T-helper 17 cell (primary cell): ENCODE data around the gene STPG2. TPM values are rescaled to one million over a fixed set of nuclear protein-coding genes. Genes with fewer than 3 reads are reported as not detected.

ENCODE experiments used
- ATAC-seq: fragments of 150-1000 bp; cut with Tn5 transposase; 2 replicates; pipeline ENCODE4 v1.10.0; 2021; ENCODE audit warnings: mild to moderate bottlenecking, moderate library complexity
- DNase-seq, 3 donors: peaks; one replicate each; pipeline versions ENCODE4 v3.0.0 to v3.0.0-alpha.2; 2020 to 2021
- H3K9me3 ChIP-seq: one replicate; pipeline ENCODE4 v1.7.0; 2013; ENCODE audit warnings: low read length, mild to moderate bottlenecking; ENCODE audit not compliant: control insufficient read depth, poor library complexity, severe bottlenecking
- H3K27ac Mint-ChIP-seq: one replicate; pipeline ENCODE4 v1.8.0; 2022; ENCODE audit warnings: mild to moderate bottlenecking, moderate library complexity, mixed read lengths
- H3K27me3 Mint-ChIP-seq: one replicate; pipeline ENCODE4 v1.8.0; 2022; ENCODE audit warnings: mixed read lengths
- H3K36me3 Mint-ChIP-seq: one replicate; pipeline ENCODE4 v1.8.0; 2022; ENCODE audit warnings: low read depth, mixed read lengths
- H3K4me1 Mint-ChIP-seq: one replicate; pipeline ENCODE4 v1.8.0; 2022; ENCODE audit warnings: mild to moderate bottlenecking, mixed read lengths
- H3K4me3 Mint-ChIP-seq: one replicate; pipeline ENCODE4 v1.8.0; 2022; ENCODE audit warnings: mild to moderate bottlenecking, moderate library complexity, mixed read lengths
- total RNA-seq, 4 donors: library from RNA in 2 of 4; stranded (reverse) in 2 of 4; gene quantifications; one replicate each; pipeline ENCODE4 v1.2.3 and lab custom pipeline; 2022 to 2026

Gene STPG2
- total RNA-seq, 2 donors from 2014 or later: 0.17 to 0.21 TPM

DNA sequence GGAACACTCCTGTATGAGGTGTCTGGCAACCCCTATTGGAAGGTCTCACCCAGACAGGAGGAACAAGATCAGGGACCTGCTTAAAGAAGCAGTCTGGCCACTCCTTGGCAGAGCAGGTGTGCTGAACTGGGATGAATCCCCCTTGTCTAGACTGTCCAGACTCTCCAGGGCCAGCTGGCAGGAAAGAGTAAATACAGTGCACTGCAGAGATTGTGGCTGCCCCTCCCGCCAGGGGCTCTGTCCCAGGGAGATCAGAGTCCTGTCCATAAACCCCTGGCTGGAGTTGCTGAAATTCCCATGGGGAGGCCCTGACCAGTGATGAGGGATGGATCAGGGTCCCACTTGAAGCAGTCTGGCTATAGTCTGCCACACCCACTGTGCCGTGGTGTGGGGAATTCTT lies 17.7 kb downstream of the STPG2 start:
- Mint-ChIP-seq H3K36me3 (peaks cover 4% of the 10 kb centered on the region), H3K27ac (no peak overlapping the region), H3K27me3 (no peaks in the 10 kb centered on the region), H3K4me1 (no peaks in the 10 kb centered on the region), H3K4me3 (no peak overlapping the region)
- DNase-seq (no peak), ATAC-seq (no peak)
- no peaks in the 10 kb centered on the region for H3K9me3 ChIP-seq

DNA sequence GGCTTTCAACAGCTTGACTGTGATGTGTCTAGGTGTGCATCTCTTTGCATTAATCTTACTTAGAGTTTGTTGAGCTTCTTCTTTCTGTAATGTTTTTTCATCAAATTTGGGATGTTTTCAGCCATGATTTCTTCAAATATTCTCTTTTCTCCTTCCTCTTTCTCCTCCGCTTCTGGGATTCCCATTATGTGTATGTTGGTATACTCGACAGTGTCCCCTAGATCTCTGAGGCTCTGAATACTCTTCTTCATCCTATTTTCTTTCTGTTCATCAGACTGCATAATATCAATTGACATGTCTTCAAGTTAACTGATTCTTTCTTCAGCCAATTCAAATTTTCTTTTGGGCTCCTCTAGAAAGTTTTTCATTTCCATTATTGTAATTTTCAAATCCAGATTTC lies 25.9 kb downstream of the STPG2 start:
- H3K4me1 Mint-ChIP-seq: no peaks in the 10 kb centered on the region
- no peak overlapping the region for H3K27ac Mint-ChIP-seq
- no peak for DNase-seq
- peaks cover 8% of the 10 kb centered on the region for H3K27me3 Mint-ChIP-seq
- no peak overlapping the region for H3K4me3 Mint-ChIP-seq
- ATAC-seq: no peak
- no peaks in the 10 kb centered on the region for H3K36me3 Mint-ChIP-seq
- H3K9me3 ChIP-seq: no peaks in the 10 kb centered on the region

DNA sequence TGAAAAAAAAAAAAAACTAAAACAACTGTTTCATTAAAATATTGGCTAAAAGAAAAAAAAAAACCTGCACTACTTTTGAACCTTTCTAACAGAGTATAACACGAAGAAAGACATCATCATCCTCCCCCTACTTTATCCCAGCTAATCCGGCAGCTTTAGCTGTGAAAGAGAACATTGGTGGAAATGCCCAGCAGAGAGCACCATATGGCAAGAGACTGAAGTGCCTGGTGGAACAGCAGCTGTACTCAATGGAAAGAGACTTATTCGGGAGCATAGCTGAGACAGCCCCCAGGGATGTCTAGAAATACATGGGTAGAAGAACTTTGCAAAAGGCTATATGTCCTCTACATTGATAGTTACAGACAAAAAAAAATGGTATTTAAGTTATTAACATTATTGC lies 30.3 kb downstream of the STPG2 start:
- ATAC-seq: no peak
- Mint-ChIP-seq H3K27me3 (peaks cover 17% of the 10 kb centered on the region), H3K36me3 (no peaks in the 10 kb centered on the region), H3K4me1 (no peaks in the 10 kb centered on the region), H3K4me3 (no peak overlapping the region), H3K27ac (no peak overlapping the region)
- H3K9me3 ChIP-seq: no peaks in the 10 kb centered on the region
- no peak for DNase-seq

- H3K9me3 ChIP-seq: no peaks in the 10 kb centered on the region
- Mint-ChIP-seq H3K27me3 (peaks cover 17% of the 10 kb centered on the region), H3K4me3 (no peak overlapping the region), H3K27ac (no peak overlapping the region), H3K36me3 (no peaks in the 10 kb centered on the region), H3K4me1 (no peaks in the 10 kb centered on the region)
- DNase-seq (no peak), ATAC-seq (no peak)
These were observed 32.3 kb downstream of the STPG2 start for GRCh38 chr4:98110929-98111328.

GRCh38 chr4:98110214-98110613 lies 33.1 kb downstream of the STPG2 start:
- Mint-ChIP-seq H3K4me1 (no peaks in the 10 kb centered on the region), H3K36me3 (no peaks in the 10 kb centered on the region), H3K27ac (no peak overlapping the region), H3K4me3 (no peak overlapping the region), H3K27me3 (peaks cover 20% of the 10 kb centered on the region)
- no peak for DNase-seq
- ATAC-seq: no peak
- no peaks in the 10 kb centered on the region for H3K9me3 ChIP-seq

- ATAC-seq (no peak), DNase-seq (no peak)
- Mint-ChIP-seq H3K27me3 (peaks cover 18% of the 10 kb centered on the region), H3K36me3 (peaks cover 2% of the 10 kb centered on the region), H3K27ac (no peak overlapping the region), H3K4me1 (peaks cover 2% of the 10 kb centered on the region), H3K4me3 (no peak overlapping the region)
- no peaks in the 10 kb centered on the region for H3K9me3 ChIP-seq
These were observed 40.6 kb downstream of the STPG2 start for GRCh38 chr4:98102660-98103059.

GRCh38 chr4:98101988-98102387 lies 41.3 kb downstream of the STPG2 start:
- DNase-seq: no peak
- Mint-ChIP-seq H3K27ac (no peak overlapping the region), H3K4me1 (peaks cover 2% of the 10 kb centered on the region), H3K4me3 (no peak overlapping the region), H3K27me3 (peaks cover 18% of the 10 kb centered on the region), H3K36me3 (peaks cover 2% of the 10 kb centered on the region)
- no peaks in the 10 kb centered on the region for H3K9me3 ChIP-seq
- no peak for ATAC-seq

GRCh38 chr4:98098764-98099163 lies 44.5 kb downstream of the STPG2 start:
- peaks cover 2% of the 10 kb centered on the region for H3K4me1 Mint-ChIP-seq
- ATAC-seq (no peak), DNase-seq (no peak)
- no peak overlapping the region for H3K27ac Mint-ChIP-seq
- no peak overlapping the region for H3K4me3 Mint-ChIP-seq
- H3K36me3 Mint-ChIP-seq: peaks cover 2% of the 10 kb centered on the region
- H3K27me3 Mint-ChIP-seq: peaks cover 9% of the 10 kb centered on the region
- H3K9me3 ChIP-seq: no peaks in the 10 kb centered on the region

DNA sequence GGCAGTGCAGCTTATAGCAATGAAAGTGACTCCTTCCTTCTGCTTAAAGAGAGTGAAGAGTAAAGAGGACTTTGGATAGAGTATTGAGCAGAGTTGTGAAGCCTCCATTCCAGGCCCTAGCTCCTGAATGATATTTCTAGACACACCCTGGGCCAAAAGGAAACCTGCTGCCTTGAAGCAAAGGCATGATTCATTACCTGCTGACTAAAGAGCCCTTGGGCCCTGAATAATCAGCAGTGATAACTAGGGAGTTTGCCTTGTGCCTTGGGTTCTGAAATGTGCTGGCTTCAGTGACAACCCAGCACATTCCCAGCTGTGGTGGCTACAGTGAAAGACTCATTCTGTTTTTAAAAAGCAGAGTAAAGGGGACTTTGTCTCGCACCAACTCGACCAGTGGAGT lies 49.2 kb downstream of the STPG2 start:
- DNase-seq: no peak
- Mint-ChIP-seq H3K27me3 (peaks cover 6% of the 10 kb centered on the region), H3K4me1 (peaks cover under 1% of the 10 kb centered on the region), H3K36me3 (peaks cover 4% of the 10 kb centered on the region), H3K27ac (no peak overlapping the region), H3K4me3 (no peak overlapping the region)
- no peak for ATAC-seq
- no peaks in the 10 kb centered on the region for H3K9me3 ChIP-seq

GRCh38 chr4:98093662-98094061 lies 49.6 kb downstream of the STPG2 start:
- Mint-ChIP-seq H3K4me3 (no peak overlapping the region), H3K27ac (no peak overlapping the region), H3K27me3 (peaks cover 6% of the 10 kb centered on the region), H3K4me1 (no peaks in the 10 kb centered on the region), H3K36me3 (peaks cover 4% of the 10 kb centered on the region)
- no peak for DNase-seq
- no peak for ATAC-seq
- no peaks in the 10 kb centered on the region for H3K9me3 ChIP-seq

- no peak for ATAC-seq
These were observed 50.3 kb downstream of the STPG2 start for GRCh38 chr4:98092833-98093439.

GRCh38 chr4:98081936-98082335 lies 61.3 kb downstream of the STPG2 start:
- DNase-seq (no peak), ATAC-seq (no peak)
- Mint-ChIP-seq H3K4me1 (peaks cover 2% of the 10 kb centered on the region), H3K27ac (no peak overlapping the region), H3K36me3 (peaks cover 2% of the 10 kb centered on the region), H3K4me3 (no peak overlapping the region), H3K27me3 (no peaks in the 10 kb centered on the region)
- no peaks in the 10 kb centered on the region for H3K9me3 ChIP-seq

More at GRCh38 chr4:98092833-98093439, 50.3 kb downstream of the STPG2 start:
- Mint-ChIP-seq H3K4me1 (no peaks in the 10 kb centered on the region), H3K4me3 (no peak overlapping the region), H3K27ac (no peak overlapping the region), H3K27me3 (peaks cover 6% of the 10 kb centered on the region), H3K36me3 (peaks cover 4% of the 10 kb centered on the region)
- DNase-seq: no peak
- no peaks in the 10 kb centered on the region for H3K9me3 ChIP-seq

DNA sequence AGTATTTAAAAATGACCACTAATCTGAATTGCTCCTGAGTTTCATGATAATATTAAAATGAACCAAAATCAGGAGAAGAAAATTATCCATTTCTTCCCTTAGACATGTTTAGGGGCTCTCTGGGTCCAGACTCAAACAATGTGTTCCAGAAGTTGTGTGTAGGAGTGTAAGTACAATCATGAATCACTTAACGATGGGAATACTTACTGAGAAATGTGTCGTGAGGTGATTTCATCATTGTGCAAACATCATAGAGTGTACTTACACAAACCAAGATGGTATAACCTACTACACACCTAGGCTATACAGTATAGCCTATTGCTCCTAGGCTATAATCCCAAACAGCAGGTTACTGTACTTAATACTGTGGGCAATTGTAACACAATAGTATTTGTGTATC lies 74.8 kb downstream of the STPG2 start:
- DNase-seq (no peak), ATAC-seq (no peak)
- no peaks in the 10 kb centered on the region for H3K9me3 ChIP-seq
- H3K27me3 Mint-ChIP-seq: peaks cover 9% of the 10 kb centered on the region
- peaks cover 2% of the 10 kb centered on the region for H3K4me1 Mint-ChIP-seq
- no peaks in the 10 kb centered on the region for H3K36me3 Mint-ChIP-seq
- H3K27ac Mint-ChIP-seq: no peak overlapping the region
- H3K4me3 Mint-ChIP-seq: no peak overlapping the region

- Mint-ChIP-seq H3K27ac (no peak overlapping the region), H3K27me3 (no peaks in the 10 kb centered on the region), H3K4me3 (no peak overlapping the region), H3K36me3 (no peaks in the 10 kb centered on the region), H3K4me1 (no peaks in the 10 kb centered on the region)
- DNase-seq (no peak), ATAC-seq (no peak)
- H3K9me3 ChIP-seq: peaks cover 3% of the 10 kb centered on the region
These were observed 87.3 kb downstream of the STPG2 start for GRCh38 chr4:98055800-98056501.
